Ishikawa (cell line): ENCODE data around the gene CNTNAP2.

ENCODE experiments used
- CEBPB ChIP-seq: IDR thresholded peaks from 2 replicates; pipeline ENCODE4 v1.6.1; 2012
- CREB1 ChIP-seq: IDR thresholded peaks from 2 replicates; pipeline ENCODE4 v1.6.1; 2012; ENCODE audit warnings: low read depth
- EGR1 ChIP-seq: IDR thresholded peaks from 2 replicates; pipeline ENCODE4 v1.6.1; 2012
- EP300 ChIP-seq: IDR thresholded peaks from 2 replicates; pipeline ENCODE4 v1.6.1; 2012; ENCODE audit warnings: borderline replicate concordance
- FOXM1 ChIP-seq: IDR thresholded peaks from 2 replicates; pipeline ENCODE4 v1.6.1; 2012; ENCODE audit warnings: low read depth, borderline replicate concordance
- NFIC ChIP-seq: IDR thresholded peaks from 2 replicates; pipeline ENCODE4 v1.6.1; 2012
- RAD21 ChIP-seq: IDR thresholded peaks from 2 replicates; pipeline ENCODE4 v1.6.1; 2012; ENCODE audit warnings: low read depth
- TAF1 ChIP-seq: IDR thresholded peaks from 2 replicates; pipeline ENCODE4 v1.6.1; 2012; ENCODE audit warnings: low read depth, mild to moderate bottlenecking
- TCF12 ChIP-seq: IDR thresholded peaks from 2 replicates; pipeline ENCODE4 v1.6.1; 2012; ENCODE audit warnings: low read depth
- TEAD4 ChIP-seq: IDR thresholded peaks from 2 replicates; pipeline ENCODE4 v1.6.1; 2012
- YY1 ChIP-seq: IDR thresholded peaks from 2 replicates; pipeline ENCODE4 v1.6.1; 2012; ENCODE audit warnings: low read depth
- ZBTB7A ChIP-seq: IDR thresholded peaks from 2 replicates; pipeline ENCODE4 v1.6.1; 2012; ENCODE audit warnings: low read depth
- TF ChIP-seq, protein P1 (sequence below): IDR thresholded peaks from 2 replicates; pipeline ENCODE4 v1.6.1; 2012; ENCODE audit warnings: low read depth, mild to moderate bottlenecking
- TF ChIP-seq, protein P2 (sequence below): IDR thresholded peaks from 2 replicates; pipeline ENCODE4 v1.6.1; 2012
- TF ChIP-seq, protein P3 (sequence below): IDR thresholded peaks from 2 replicates; pipeline ENCODE4 v1.6.1; 2012

Gene CNTNAP2

DNA sequence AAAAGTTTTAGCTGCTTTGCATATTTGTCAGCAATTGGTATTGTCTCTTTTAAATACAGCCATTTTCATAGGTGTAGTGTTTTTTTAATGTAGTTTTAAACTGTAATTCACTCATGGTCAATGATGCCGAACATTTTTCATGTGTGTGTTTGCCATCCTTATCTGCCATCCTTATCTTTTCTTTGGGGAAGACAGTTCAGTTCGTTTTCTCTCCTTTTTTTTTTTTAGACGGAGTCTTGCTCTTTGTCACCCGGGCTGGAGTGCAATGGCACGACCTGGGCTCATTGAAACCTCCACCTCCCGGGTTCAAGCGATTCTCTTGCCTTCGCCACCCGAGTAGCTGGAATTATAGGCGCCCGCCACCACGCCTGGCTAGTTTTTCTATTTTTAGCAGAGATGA lies 545.3 kb downstream of the CNTNAP2 start:
- TF ChIP-seq, protein P1, sequence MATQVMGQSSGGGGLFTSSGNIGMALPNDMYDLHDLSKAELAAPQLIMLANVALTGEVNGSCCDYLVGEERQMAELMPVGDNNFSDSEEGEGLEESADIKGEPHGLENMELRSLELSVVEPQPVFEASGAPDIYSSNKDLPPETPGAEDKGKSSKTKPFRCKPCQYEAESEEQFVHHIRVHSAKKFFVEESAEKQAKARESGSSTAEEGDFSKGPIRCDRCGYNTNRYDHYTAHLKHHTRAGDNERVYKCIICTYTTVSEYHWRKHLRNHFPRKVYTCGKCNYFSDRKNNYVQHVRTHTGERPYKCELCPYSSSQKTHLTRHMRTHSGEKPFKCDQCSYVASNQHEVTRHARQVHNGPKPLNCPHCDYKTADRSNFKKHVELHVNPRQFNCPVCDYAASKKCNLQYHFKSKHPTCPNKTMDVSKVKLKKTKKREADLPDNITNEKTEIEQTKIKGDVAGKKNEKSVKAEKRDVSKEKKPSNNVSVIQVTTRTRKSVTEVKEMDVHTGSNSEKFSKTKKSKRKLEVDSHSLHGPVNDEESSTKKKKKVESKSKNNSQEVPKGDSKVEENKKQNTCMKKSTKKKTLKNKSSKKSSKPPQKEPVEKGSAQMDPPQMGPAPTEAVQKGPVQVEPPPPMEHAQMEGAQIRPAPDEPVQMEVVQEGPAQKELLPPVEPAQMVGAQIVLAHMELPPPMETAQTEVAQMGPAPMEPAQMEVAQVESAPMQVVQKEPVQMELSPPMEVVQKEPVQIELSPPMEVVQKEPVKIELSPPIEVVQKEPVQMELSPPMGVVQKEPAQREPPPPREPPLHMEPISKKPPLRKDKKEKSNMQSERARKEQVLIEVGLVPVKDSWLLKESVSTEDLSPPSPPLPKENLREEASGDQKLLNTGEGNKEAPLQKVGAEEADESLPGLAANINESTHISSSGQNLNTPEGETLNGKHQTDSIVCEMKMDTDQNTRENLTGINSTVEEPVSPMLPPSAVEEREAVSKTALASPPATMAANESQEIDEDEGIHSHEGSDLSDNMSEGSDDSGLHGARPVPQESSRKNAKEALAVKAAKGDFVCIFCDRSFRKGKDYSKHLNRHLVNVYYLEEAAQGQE: no peak
- TF ChIP-seq CEBPB (no peak), TAF1 (no peak), TCF12 (no peak), EP300 (no peak), YY1 (no peak), NFIC (no peak), RAD21 (no peak), EGR1 (no peak), ZBTB7A (no peak), TEAD4 (no peak)
- TF ChIP-seq, protein P2, sequence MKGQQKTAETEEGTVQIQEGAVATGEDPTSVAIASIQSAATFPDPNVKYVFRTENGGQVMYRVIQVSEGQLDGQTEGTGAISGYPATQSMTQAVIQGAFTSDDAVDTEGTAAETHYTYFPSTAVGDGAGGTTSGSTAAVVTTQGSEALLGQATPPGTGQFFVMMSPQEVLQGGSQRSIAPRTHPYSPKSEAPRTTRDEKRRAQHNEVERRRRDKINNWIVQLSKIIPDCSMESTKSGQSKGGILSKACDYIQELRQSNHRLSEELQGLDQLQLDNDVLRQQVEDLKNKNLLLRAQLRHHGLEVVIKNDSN: no peak
- TF ChIP-seq, protein P3, sequence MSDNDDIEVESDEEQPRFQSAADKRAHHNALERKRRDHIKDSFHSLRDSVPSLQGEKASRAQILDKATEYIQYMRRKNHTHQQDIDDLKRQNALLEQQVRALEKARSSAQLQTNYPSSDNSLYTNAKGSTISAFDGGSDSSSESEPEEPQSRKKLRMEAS: no peak

DNA sequence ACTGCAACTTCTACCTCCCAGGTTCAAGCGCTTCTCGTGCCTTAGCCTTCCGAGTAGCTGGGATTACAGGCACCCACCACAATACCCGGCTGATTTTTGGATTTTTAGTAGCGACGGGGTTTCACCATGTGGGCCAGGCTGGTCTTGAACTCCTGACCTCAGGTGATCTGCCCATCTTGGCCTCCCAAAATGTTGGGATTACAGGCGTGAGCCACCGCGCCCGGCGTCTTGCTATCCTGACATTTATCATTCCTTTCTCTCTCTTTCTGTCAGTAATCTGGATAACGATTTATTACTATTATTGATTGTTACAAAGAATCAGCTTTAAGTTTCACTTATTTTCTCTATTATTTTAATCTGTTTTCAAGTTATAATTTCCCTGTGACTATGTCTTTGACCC lies 548.4 kb downstream of the CNTNAP2 start:
- no peak for TF ChIP-seq RAD21
- TF ChIP-seq FOXM1: no peak
- TF ChIP-seq, protein P2: no peak
- no peak for TF ChIP-seq CEBPB
- no peak for TF ChIP-seq EGR1
- no peak for TF ChIP-seq TAF1
- TF ChIP-seq, protein P1: no peak
- TF ChIP-seq YY1: no peak
- no peak for TF ChIP-seq ZBTB7A
- no peak for TF ChIP-seq EP300
- no peak for TF ChIP-seq TCF12
- TF ChIP-seq, protein P3: no peak
- no peak for TF ChIP-seq CREB1
- no peak for TF ChIP-seq NFIC

DNA sequence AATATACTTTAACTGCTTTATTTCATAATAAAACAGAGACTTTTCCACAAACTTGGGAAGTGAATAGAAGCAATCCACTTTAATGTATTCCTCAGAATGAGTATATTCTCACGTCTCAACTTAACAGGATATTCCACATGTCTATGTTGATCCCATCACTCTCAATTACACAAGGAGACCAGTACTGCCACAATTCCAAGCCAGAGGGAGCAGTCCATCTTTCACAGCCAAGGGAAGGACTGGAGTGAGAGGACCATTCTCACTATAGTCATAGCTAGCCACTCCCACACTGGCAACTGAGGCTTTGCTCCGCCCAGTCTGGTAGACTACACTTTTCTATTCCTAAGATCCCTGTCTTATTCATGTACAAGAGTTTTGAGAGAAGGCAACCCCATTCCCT lies 553.9 kb downstream of the CNTNAP2 start:
- TF ChIP-seq TAF1: no peak
- no peak for TF ChIP-seq FOXM1
- no peak for TF ChIP-seq EP300
- TF ChIP-seq, protein P2: no peak
- TF ChIP-seq, protein P3: no peak

DNA sequence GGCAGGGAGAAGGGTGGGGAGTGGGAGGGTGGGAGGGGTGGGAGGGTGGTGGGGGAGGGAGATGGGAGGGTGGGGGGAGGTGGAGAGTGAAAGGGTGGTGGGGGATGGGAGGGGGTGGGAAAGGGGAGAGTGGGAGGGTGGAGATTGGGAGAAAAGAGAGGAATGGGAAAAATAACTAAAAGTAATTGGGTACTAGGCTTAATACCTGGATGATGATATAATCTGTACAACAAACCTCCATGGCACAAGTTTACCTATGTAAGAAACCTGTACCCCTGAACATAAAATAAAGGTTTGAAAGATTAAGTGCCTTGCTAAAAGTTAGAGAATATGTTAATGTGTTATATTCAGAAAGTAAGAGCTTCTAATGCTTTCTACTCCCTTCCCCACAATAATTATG lies 564.9 kb downstream of the CNTNAP2 start:
- TF ChIP-seq EGR1 (no peak), CREB1 (no peak), FOXM1 (no peak), TCF12 (no peak), EP300 (no peak), RAD21 (no peak), CEBPB (no peak), TAF1 (no peak), YY1 (no peak), ZBTB7A (no peak), NFIC (no peak), TEAD4 (no peak)
- TF ChIP-seq, protein P2: no peak
- TF ChIP-seq, protein P3: no peak
- TF ChIP-seq, protein P1: no peak
